H1 (cell line): ENCODE data around the gene VAT1L. TPM values are rescaled to one million over a fixed set of nuclear protein-coding genes. Genes with fewer than 3 reads are reported as not detected.

Experiments
- CTCF ChIA-PET: fragments of 300-600 bp; sonication (Branson Sonifier 250); formaldehyde crosslinking; loops from one replicate; lab custom pipeline; 2021; ENCODE audit not compliant: partially characterized antibody; lab: Charles Lee
- POLR2A ChIA-PET: fragments of 300-600 bp; sonication (Branson Sonifier 250); formaldehyde crosslinking; loops from one replicate; lab custom pipeline; 2021; ENCODE audit warnings: inconsistent platforms; ENCODE audit not compliant: partially characterized antibody; lab: Charles Lee
- DNase-seq, 2 experiments: peaks; one replicate each; pipeline versions ENCODE4 v3.0.0 to v3.0.0-alpha.2; 2010 to 2022; ENCODE audit warnings: low spot score in 2 of 2, low read depth in 1 of 2, mixed read lengths in 1 of 2
- FAIRE-seq: peaks from 2 replicates; lab custom pipeline; 2011; peaks lifted over from hg19 to GRCh38; lab: Jason Lieb, UNC
- H2AFZ ChIP-seq: 2 replicates; pipeline ENCODE4 v1.8.1; 2012; ENCODE audit warnings: low read length, inconsistent platforms
- H2AK5ac ChIP-seq: 2 replicates; pipeline ENCODE4 v1.6.1; 2013; ENCODE audit warnings: low read depth, low read length
- H2BK120ac ChIP-seq: replicated peaks from 2 replicates; pipeline ENCODE3; 2013; ENCODE audit warnings: low read depth, low read length, inconsistent platforms
- H2BK12ac ChIP-seq: 2 replicates; pipeline ENCODE4 v1.6.1; 2013; ENCODE audit warnings: low read depth, low read length
- H2BK15ac ChIP-seq: 2 replicates; pipeline ENCODE4 v1.6.1; 2013; ENCODE audit warnings: low read length
- H2BK20ac ChIP-seq: 2 replicates; pipeline ENCODE4 v1.6.1; 2013; ENCODE audit warnings: low read length
- H2BK5ac ChIP-seq: 2 replicates; pipeline ENCODE4 v1.6.1; 2013; ENCODE audit warnings: low read depth, low read length
- H3K14ac ChIP-seq: 2 replicates; pipeline ENCODE4 v1.6.1; 2013; ENCODE audit warnings: inconsistent platforms; ENCODE audit not compliant: insufficient read length
- H3K18ac ChIP-seq: 2 replicates; pipeline ENCODE4 v1.6.1; 2013; ENCODE audit warnings: low read length; ENCODE audit errors: extremely low read depth
- H3K23ac ChIP-seq: 2 replicates; pipeline ENCODE4 v1.6.1; 2013; ENCODE audit warnings: inconsistent platforms; ENCODE audit not compliant: insufficient read length
- H3K23me2 ChIP-seq: 2 replicates; pipeline ENCODE4 v1.6.1; 2013; ENCODE audit warnings: low read depth, low read length
- H3K27ac ChIP-seq: 2 replicates; pipeline ENCODE4 v1.6.1; 2011; ENCODE audit warnings: low read depth, low read length, inconsistent platforms
- H3K27me3 ChIP-seq, 4 experiments: replicated peaks in 1 of 4; 1 replicate in 1 of 4; 2 replicates in 3 of 4; pipeline versions ENCODE4 v1.6.1 to v1.8.1; 2011 to 2013; ENCODE audit warnings: low read length in 3 of 4, mild to moderate bottlenecking in 3 of 4, inconsistent platforms in 2 of 4, mixed read lengths in 2 of 4, moderate library complexity in 1 of 4; ENCODE audit not compliant: control insufficient read depth in 3 of 4, insufficient read depth in 3 of 4; ENCODE audit errors: extremely low read depth in 1 of 4
- H3K36me3 ChIP-seq, 4 experiments: 2 replicates each; pipeline versions ENCODE4 v1.6.1 to v1.8.1; 2011 to 2013; ENCODE audit warnings: mild to moderate bottlenecking in 4 of 4, low read length in 3 of 4, moderate library complexity in 2 of 4, control low read depth in 1 of 4, inconsistent platforms in 1 of 4; ENCODE audit not compliant: insufficient read depth in 4 of 4, control insufficient read depth in 2 of 4
- H3K4ac ChIP-seq: replicated peaks from 2 replicates; pipeline ENCODE3; 2013; ENCODE audit warnings: low read length, low read depth, mixed read lengths, inconsistent platforms; ENCODE audit not compliant: insufficient read length
- H3K4me1 ChIP-seq, 4 experiments: replicated peaks in 1 of 4; 1 replicate in 1 of 4; 2 replicates in 3 of 4; pipeline versions ENCODE4 v1.6.1 to v1.8.1; 2011 to 2013; ENCODE audit warnings: low read length in 3 of 4, inconsistent platforms in 2 of 4, mixed read lengths in 1 of 4; ENCODE audit not compliant: insufficient read depth in 4 of 4, control insufficient read depth in 3 of 4
- H3K4me2 ChIP-seq, 2 experiments: 2 replicates each; pipeline versions ENCODE4 v1.6.1 to v1.8.1; 2011 to 2013; ENCODE audit warnings: low read depth in 2 of 2, low read length in 2 of 2, control low read depth in 1 of 2, inconsistent platforms in 1 of 2, mild to moderate bottlenecking in 1 of 2; ENCODE audit not compliant: insufficient read depth in 1 of 2
- H3K4me3 ChIP-seq, 4 experiments: fragments of 200-600, 300-600 bp in 1 of 4; sonication (generic), shearing (Covaris generic), sonication (Bioruptor Twin) in 1 of 4; 2 replicates each; pipeline versions ENCODE4 v1.5.1 to v1.8.1; 2011 to 2016; ENCODE audit warnings: low read length in 4 of 4, low read depth in 3 of 4, control low read depth in 2 of 4, inconsistent platforms in 2 of 4, mild to moderate bottlenecking in 2 of 4, mixed read lengths in 1 of 4, moderate library complexity in 1 of 4; ENCODE audit not compliant: insufficient read depth in 2 of 4; ENCODE audit errors: extremely low read depth in 1 of 4
- H3K56ac ChIP-seq: replicated peaks from 2 replicates; pipeline ENCODE3; 2013; ENCODE audit warnings: low read depth, mild to moderate bottlenecking, mixed read lengths, low read length, inconsistent platforms; ENCODE audit not compliant: insufficient read length
- H3K79me1 ChIP-seq: 2 replicates; pipeline ENCODE4 v1.6.1; 2013; ENCODE audit warnings: low read depth, low read length, control low read depth
- H3K79me2 ChIP-seq, 2 experiments: 2 replicates each; pipeline versions ENCODE4 v1.6.1 to v1.8.1; 2012 to 2013; ENCODE audit warnings: low read length in 2 of 2, mild to moderate bottlenecking in 2 of 2, inconsistent platforms in 1 of 2; ENCODE audit not compliant: insufficient read depth in 2 of 2, control insufficient read depth in 1 of 2
- H3K9ac ChIP-seq, 4 experiments: replicated peaks in 1 of 4; 1 replicate in 1 of 4; 2 replicates in 3 of 4; pipeline versions ENCODE4 v1.6.1 to v1.8.1; 2011 to 2013; ENCODE audit warnings: low read depth in 3 of 4, low read length in 3 of 4, control low read depth in 2 of 4, mild to moderate bottlenecking in 2 of 4, moderate library complexity in 2 of 4, inconsistent platforms in 1 of 4; ENCODE audit errors: extremely low read depth in 1 of 4
- H3K9me3 ChIP-seq, 2 experiments: 2 replicates each; pipeline versions ENCODE4 v1.6.1 to v1.8.1; 2012 to 2013; ENCODE audit warnings: mild to moderate bottlenecking in 2 of 2, moderate library complexity in 2 of 2, control low read depth in 1 of 2, inconsistent platforms in 1 of 2, low read depth in 1 of 2, low read length in 1 of 2, mixed read lengths in 1 of 2; ENCODE audit not compliant: insufficient read depth in 2 of 2
- H4K20me1 ChIP-seq, 2 experiments: replicated peaks in 1 of 2; 2 replicates each; pipeline versions ENCODE3 to v1.8.1; 2011 to 2013; ENCODE audit warnings: inconsistent platforms in 2 of 2, low read length in 2 of 2, mild to moderate bottlenecking in 1 of 2; ENCODE audit not compliant: insufficient read depth in 2 of 2, control insufficient read depth in 1 of 2
- H4K5ac ChIP-seq: 2 replicates; pipeline ENCODE4 v1.6.1; 2013; ENCODE audit warnings: low read length, low read depth, mixed read lengths, inconsistent platforms; ENCODE audit not compliant: insufficient read length
- H4K8ac ChIP-seq: 2 replicates; pipeline ENCODE4 v1.8.0; 2013; ENCODE audit warnings: mild to moderate bottlenecking, moderate library complexity, low read length, inconsistent platforms; ENCODE audit not compliant: insufficient read depth; ENCODE audit errors: extremely low read depth
- H4K91ac ChIP-seq: replicated peaks from 2 replicates; pipeline ENCODE3; 2013; ENCODE audit warnings: low read length, mixed read lengths, inconsistent platforms; ENCODE audit not compliant: insufficient read length
- E2F6 ChIP-seq: IDR thresholded peaks from 2 replicates; pipeline ENCODE4 v1.6.1; 2012; ENCODE audit warnings: inconsistent platforms
- JUND ChIP-seq: IDR thresholded peaks from 2 replicates; pipeline ENCODE4 v1.6.1; 2011; ENCODE audit warnings: mild to moderate bottlenecking, improper control_type of control experiment, low read length
- SAP30 ChIP-seq: fragments of 300-600 bp; sonication (generic); IDR thresholded peaks from 2 replicates; pipeline ENCODE4 v1.7.1; 2012; ENCODE audit warnings: low read length, moderate library complexity, mild to moderate bottlenecking, inconsistent platforms; ENCODE audit not compliant: insufficient read depth, insufficient replicate concordance
- SIN3A ChIP-seq, 2 experiments: IDR thresholded peaks in 1 of 2; conservative IDR thresholded peaks in 1 of 2; 2 replicates each; pipeline ENCODE4 v1.6.1; 2011 to 2012; ENCODE audit warnings: low read length in 2 of 2, improper control_type of control experiment in 1 of 2, low read depth in 1 of 2, mild to moderate bottlenecking in 1 of 2
- SIRT6 ChIP-seq: IDR thresholded peaks from one replicate; pipeline ENCODE4 v1.7.1; 2012; ENCODE audit warnings: low read length, inconsistent platforms
- SP1 ChIP-seq: IDR thresholded peaks from 2 replicates; pipeline ENCODE4 v1.6.1; 2011; ENCODE audit warnings: low read depth, low read length
- TAF1 ChIP-seq: IDR thresholded peaks from 2 replicates; pipeline ENCODE4 v1.6.1; 2011; ENCODE audit warnings: mild to moderate bottlenecking, low read depth, low read length
- TAF7 ChIP-seq: optimal IDR thresholded peaks from 2 replicates; pipeline ENCODE3; 2011; ENCODE audit warnings: low read depth, mild to moderate bottlenecking, inconsistent platforms, low read length, moderate library complexity, borderline replicate concordance
- TEAD4 ChIP-seq: IDR thresholded peaks from 2 replicates; pipeline ENCODE4 v1.6.1; 2012; ENCODE audit warnings: low read depth, low read length, inconsistent platforms, mixed read lengths
- WGBS, 2 experiments: shearing (Covaris generic) in 1 of 2; methylation state at CpG; one replicate each; pipeline versions ENCODE4 v1.1.6 to v1.1.7; 2013 to 2015; ENCODE audit warnings: low lambda C conversion rate in 2 of 2, mixed read lengths in 2 of 2, inconsistent platforms in 1 of 2, low coverage in 1 of 2, missing lambda C conversion rate in 1 of 2; ENCODE audit not compliant: insufficient replicate concordance in 2 of 2, insufficient coverage in 1 of 2, insufficient read length in 1 of 2; ENCODE audit errors: extremely low coverage in 1 of 2, missing lambda C conversion rate in 1 of 2; 5-methylcytosine and 5-hydroxymethylcytosine counted together
- polyA plus RNA-seq, 7 experiments: library from polyadenylated mRNA; depleted of rRNA in 3 of 7; stranded (reverse) in 5 of 7; unstranded in 2 of 7; fragments of >200 nt in 5 of 7; fragments of 200-250 nt in 2 of 7; gene quantifications; 1 replicate in 5 of 7; 2 replicates in 1 of 7; 4 replicates in 1 of 7; pipeline versions ENCODE4 v1.2.1 to v1.2.3, GENCODE V29; 2011 to 2013; ENCODE audit warnings: missing spikeins in 2 of 7, mixed read lengths in 2 of 7
- total RNA-seq: library from RNA; stranded (reverse); fragmentation: NEBNext Ultra II Directional; extraction: Animal tissue kit (Norgen Biotek cat#: 25700); gene quantifications from 2 replicates; pipeline ENCODE4 v1.2.1, GENCODE V29; 2021

VAT1L gene
- total and polyA plus RNA-seq, 2 of the 8 experiments (the other 6 are each of a cell fraction or from before 2014, with no cell fraction given): 46.3 to 48.2 TPM

DNA sequence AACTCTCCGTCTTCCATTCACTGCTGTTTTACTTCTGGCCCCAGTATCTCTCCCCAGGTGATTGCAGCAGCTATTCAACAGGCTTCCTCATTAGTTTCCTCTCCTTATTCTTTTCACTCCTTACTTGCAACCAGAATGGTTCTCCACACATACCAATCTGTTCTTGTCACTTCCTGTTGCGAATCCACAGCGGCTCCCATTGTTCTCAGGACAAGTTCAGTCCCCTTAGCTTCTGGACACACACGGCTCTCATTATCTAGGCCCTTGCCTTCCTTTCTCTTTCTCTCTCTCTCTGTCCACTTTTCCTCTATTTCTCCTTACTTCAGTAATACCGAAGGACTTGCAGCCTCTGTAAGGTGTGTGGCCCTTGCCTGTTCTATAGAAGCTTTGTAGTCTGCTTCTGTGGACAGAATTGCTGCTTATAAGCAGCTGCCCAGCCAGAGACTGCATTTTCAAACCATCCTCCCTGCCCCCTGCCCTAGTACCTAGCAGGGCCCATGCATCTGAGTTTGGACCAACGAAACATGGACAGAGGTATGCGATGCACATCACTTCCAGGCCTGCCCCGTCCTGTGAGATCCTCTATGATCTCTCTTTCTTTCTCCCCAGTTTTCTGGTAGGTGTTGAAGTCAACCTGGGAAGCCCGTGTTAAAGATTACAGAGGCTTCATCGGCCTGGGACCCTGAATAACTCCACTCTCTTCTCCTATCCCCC, 45.7 kb downstream of the VAT1L start:
- peak overlapping the region; percentile 21; the same call in 1 of the 2 replicates for H3K27ac ChIP-seq
- H3K4me2 ChIP-seq: peak overlapping the region in 1 of 2 experiments; percentile 21; a peak in 1 of 4 replicates
- TF ChIP-seq SP1 (0 out of 2 replicates have a peak, but pooled peaks have one; percentile 38), TAF7 (no peak), JUND (peak; percentile 71), SIRT6 (no peak), TAF1 (no peak), TEAD4 (no peak), SAP30 (no peak), E2F6 (no peak), SIN3A (conservative IDR thresholded peaks at IDR 0.05 in 1 of 2, IDR thresholded peaks at IDR 0.05 in 1 of 2; ENCODE audit: low read depth in 1 of 2, low read length in 2 of 2) (no peak)

More for the DNA sequence above, 45.7 kb downstream of the VAT1L start:
- peak overlapping the region; percentile 61 for H2AK5ac ChIP-seq
- H3K4me3 ChIP-seq: no peak overlapping the region
- H3K56ac ChIP-seq: no peak overlapping the region
- CTCF ChIA-PET: interaction anchor here (1.0 to 1.5 kb wide), 3 partner anchors 33 to 137 kb away, joined by 3 read pairs; no protein-coding TSS in a partner anchor
- H3K36me3 ChIP-seq: peaks cover 0 to 7% (median 0%) of the 10 kb centered on the region in 4 experiments; a peak in 2 of 8 replicates
- no peak overlapping the region for H3K23ac ChIP-seq
- no peak overlapping the region for H3K4ac ChIP-seq
- no peak overlapping the region for H4K8ac ChIP-seq
- peak overlapping the region; percentile 87 for H2BK5ac ChIP-seq
- no peaks in the 10 kb centered on the region for H4K20me1 ChIP-seq
- no peaks in the 10 kb centered on the region for H3K9me3 ChIP-seq
- H2AFZ ChIP-seq: no peak overlapping the region
- 0 out of 4 replicates have a peak, but pooled peaks cover 0 to 2% of the 10 kb centered on the region in 2 experiments for H3K79me2 ChIP-seq
- DNase-seq (peak; percentile 41 to 50), FAIRE-seq (peak; percentile 45)
- peak overlapping the region; percentile 5 for H2BK120ac ChIP-seq
- POLR2A ChIA-PET: interaction anchor here (0.8 to 1.9 kb wide), 2 partner anchors 12 to 157 kb away, joined by 3 to 5 read pairs; no protein-coding TSS in a partner anchor
- H4K5ac ChIP-seq: no peak overlapping the region
- H3K79me1 ChIP-seq: no peaks in the 10 kb centered on the region
- peak overlapping the region; percentile 63 for H2BK12ac ChIP-seq
- peak overlapping the region; percentile 28 for H4K91ac ChIP-seq
- peaks cover 5 to 13% (median 8%) of the 10 kb centered on the region in 4 experiments; a peak in 6 of 7 replicates for H3K4me1 ChIP-seq
- H3K18ac ChIP-seq: peak overlapping the region; percentile 34
- H3K23me2 ChIP-seq: no peaks in the 10 kb centered on the region
- H3K14ac ChIP-seq: no peak overlapping the region
- 69% methylated on average over 10 of the region's 10 CpGs; no CpG with 5 or more reads in 1 of the 2 experiments for WGBS, 2 experiments
- 0 out of 2 replicates have a peak overlapping the region, but pooled peaks have one; percentile 54 for H2BK15ac ChIP-seq
- peak overlapping the region in 2 of 4 experiments; percentile 21 to 34; a peak in 1 of 7 replicates for H3K9ac ChIP-seq
- H3K27me3 ChIP-seq: no peaks in the 10 kb centered on the region
- H2BK20ac ChIP-seq: peak overlapping the region; percentile 52; the same call in 1 of the 2 replicates
